GM18951 (cell line): ENCODE results near the gene FAM3D.

ENCODE experiments used
- POLR2A ChIP-seq: IDR thresholded peaks from 4 replicates; pipeline ENCODE4 v1.6.1; 2011; ENCODE audit warnings: mild to moderate bottlenecking; ENCODE audit not compliant: insufficient read length, insufficient read depth; ENCODE audit errors: extremely low read depth
- in situ Hi-C: fragments of 300-500 bp; cut with MboI; formaldehyde crosslinking; loops from one replicate; pipeline ENCODE4 v1.12.0; 2022; ENCODE audit warnings: low sequenced_read_pairs, mixed read lengths, inconsistent platforms; ENCODE audit not compliant: unreplicated experiment

The FAM3D gene

DNA sequence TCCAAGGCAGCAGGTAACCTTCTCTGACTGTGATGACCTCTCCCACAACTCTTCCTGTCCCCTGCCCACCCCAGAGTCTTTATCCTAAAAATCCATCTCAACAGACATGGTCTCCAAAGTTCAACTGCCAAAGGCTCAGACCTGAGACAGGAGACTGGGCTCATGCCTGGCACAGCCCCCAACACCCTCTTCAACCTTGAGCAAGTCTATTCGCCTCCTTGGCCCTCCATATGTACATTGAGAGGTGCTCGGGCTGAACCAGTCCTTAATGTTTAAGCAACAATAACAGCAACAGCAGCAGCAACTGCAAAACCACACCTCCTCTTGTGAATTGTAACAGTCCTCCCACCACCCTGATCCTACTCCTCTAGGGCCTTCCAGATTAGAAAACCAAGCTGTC, 9.9 kb downstream of the FAM3D start:
- TF ChIP-seq POLR2A = no peak

DNA sequence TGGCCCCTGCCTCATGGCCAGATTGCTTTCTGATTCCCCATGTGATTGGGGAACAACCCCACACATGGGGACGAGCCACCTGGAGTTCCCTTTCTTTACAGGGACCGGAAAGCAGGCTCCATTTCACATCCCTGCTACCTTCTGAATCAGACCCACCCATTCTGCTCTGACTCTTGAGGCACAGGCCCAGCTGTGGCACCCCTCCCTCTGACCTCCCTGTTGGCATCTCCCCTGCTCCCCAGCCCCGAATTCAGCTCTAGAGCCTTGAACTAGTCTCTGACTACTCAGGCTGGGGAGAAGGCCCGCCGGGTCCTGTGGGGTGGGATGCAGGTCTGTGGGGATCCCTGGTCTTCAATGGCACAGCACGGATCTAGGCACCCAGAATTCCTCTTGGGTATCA, 12.1 kb downstream of the FAM3D start:
- in situ Hi-C loops = no loop called here
- TF ChIP-seq POLR2A = no peak

More for the DNA sequence above, 9.9 kb downstream of the FAM3D start:
- in situ Hi-C loops = no loop called here

DNA sequence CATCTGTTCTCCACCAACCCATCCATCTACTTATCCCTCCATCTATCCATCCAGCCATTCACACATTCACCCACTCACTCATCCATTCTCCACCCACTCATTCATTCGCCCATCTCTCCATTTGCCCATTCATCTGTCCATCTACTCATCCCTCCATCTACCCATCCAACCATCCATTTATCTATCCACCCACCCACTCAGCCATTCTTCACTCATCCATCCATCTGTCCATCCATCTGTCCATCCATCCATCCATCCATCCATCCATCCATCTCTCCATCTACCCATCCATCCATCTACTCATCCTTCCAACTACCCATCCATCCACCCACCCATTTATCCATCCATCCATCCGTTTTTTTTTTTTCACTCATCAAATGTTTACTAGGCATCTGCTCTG, 13.9 kb downstream of the FAM3D start:
- TF ChIP-seq POLR2A = no peak
- in situ Hi-C loops = no loop called here

DNA sequence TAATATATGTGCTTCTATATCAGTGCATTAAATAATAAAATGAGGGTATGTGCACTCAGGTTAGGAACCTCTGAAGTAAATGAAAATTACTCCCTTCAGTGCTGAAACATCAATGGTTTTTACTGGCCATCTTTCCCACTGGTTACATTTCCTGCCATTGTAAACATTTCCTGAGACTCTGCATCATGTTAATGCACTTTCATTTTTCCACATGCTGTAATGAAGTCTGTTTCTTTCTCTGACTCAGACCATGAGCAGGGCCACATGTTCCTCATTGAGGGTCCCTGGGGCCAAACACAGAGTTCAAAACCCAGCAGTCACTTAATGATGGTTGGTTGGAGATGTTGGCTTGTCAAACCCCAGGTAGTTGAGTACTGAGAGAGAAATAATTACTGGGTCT, 15.3 kb downstream of the FAM3D start:
- in situ Hi-C loops = no loop called here
- TF ChIP-seq POLR2A = no peak

DNA sequence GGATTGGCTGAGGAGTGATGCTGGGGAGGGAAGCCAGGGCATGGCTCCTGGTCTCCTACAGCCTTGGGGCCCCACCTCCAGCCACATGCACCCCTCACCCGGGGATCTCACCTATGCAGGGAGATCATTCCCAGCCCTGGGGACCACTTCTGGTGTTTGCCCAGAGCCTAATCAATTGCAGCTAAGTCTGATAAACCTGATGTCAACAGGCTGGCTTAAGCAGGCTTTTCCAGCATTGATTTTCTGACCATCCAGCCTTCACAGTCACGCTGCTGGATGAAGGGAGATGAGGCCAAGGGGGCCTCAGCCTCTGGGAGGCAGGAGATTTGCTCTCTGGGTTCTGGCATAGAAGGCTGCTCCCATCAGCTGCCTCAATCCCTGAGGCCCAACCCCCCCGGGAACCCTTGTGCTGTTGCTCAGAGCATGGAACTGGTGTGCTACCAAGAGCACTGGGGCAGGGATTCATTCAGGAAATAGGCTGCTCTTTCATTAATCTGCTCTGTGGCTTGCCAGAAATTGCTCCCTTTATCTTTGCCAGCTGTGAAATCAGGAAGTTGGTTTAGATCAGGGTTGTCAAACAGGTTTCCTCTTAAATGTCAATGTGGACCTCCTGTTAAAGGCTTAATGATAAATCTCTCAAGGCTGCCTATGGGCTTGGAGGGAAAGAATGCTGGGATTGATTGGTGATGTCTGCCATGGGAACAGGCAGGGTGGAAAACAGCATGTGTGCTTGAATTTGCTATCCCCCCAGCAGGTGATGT, 19.0 kb downstream of the FAM3D start:
- TF ChIP-seq POLR2A = no peak
- in situ Hi-C loops = loop anchor here (25.0 kb wide), 1 partner anchor 415 kb away; the partner anchor contains the start of gene CFAP20DC

DNA sequence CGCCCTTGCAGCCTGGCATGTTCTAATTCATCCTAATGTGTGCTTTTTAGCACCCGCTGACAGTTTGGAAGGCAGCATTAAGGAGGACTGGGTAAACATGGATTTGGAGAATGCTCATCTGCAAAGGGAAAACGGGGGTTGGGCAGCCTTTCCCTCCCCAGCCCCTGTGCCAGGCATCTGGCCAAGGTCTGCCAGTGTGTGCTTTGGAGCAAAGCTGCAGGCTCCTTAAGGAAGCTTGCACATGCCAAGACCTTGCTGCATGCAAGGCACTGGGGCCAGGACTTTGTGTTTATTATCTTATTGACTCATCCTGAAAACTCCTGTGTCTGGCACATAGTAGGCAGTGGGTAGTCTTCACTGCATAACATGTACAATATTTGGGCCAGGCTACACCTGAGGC, 20.1 kb downstream of the FAM3D start:
- in situ Hi-C loops = loop anchor here (25.0 kb wide), 1 partner anchor 416 kb away; the partner anchor contains the start of gene CFAP20DC
- no peak for TF ChIP-seq POLR2A

DNA sequence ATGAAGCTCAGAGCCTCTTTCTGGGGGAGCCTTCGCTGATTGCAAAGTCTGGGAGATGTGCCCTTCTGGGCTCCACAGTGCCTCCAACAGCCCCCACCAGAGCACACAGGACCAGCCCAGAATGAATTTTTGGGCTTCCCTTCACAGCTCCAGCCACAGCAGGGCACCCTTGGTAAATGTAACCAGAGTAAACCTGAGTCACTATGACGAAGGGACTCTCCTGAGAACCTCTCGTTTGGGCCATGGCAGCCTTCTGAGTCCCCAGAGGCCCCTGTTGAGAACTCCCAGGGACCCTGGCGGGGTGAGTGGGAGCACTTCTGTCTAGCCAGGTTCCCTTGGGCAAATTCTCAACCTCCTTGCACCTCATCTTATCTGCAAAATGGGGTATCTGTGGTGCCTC, 20.8 kb downstream of the FAM3D start:
- TF ChIP-seq POLR2A = no peak
- in situ Hi-C loops = loop anchor here (25.0 kb wide), 1 partner anchor 417 kb away; the partner anchor contains the start of gene CFAP20DC

DNA sequence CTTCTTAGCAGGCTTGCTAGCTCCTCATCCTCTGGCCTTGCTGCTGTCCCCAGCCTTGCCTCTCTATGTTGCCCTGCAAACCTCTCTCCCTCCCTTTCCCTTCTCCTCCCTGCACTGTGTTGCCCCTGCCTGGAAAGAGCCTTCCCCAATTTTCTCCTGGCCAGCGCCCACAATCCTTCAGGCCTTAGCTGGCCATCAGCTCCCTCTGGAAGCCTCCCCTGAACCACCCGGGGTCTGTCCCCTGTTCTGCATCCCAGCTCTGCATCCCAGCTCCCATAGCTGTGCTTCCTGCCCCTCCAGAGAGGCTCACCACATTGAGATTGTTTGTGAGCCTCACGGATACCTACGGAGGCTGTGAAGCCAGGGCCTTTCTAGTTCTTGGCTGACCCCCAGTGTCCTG, 23.7 kb downstream of the FAM3D start:
- in situ Hi-C loops = loop anchor here (25.0 kb wide), 1 partner anchor 419 kb away; the partner anchor contains the start of gene CFAP20DC
- no peak for TF ChIP-seq POLR2A

DNA sequence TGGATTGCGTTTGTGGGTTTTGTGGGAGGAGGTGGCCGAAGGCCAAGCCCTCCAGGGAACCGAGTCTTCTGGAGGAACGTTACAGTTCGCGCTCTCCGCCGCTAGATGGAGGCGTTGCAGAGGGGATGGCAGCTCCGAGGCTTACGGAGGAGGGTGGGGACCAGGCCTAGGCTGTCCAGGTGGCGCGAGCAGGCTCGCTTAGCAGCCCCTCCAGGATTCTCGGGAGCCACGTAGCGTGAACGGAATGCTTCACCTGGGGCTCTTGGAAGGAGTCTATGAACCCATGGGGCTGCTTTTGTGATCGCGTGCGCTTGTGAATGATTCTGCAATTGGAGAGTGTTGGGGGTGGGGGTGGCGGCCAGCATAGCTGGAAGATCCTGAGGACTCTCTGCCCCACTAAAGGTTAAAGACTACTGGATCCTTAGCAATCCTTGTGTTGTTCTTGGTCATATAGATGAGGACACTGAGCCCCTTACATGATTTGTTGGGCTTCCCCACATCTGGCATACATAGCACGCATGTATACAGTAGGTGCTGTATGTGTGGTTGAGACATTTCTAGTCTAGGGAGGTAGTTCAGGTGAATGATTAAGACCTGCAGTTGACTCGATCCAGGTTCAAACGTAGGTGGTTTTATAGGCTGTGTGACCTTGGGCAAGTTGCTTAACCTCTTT, 25.7 kb downstream of the FAM3D start:
- no peak for TF ChIP-seq POLR2A
- in situ Hi-C loops = loop anchor here (25.0 kb wide), 1 partner anchor 421 kb away; the partner anchor contains the start of gene CFAP20DC

DNA sequence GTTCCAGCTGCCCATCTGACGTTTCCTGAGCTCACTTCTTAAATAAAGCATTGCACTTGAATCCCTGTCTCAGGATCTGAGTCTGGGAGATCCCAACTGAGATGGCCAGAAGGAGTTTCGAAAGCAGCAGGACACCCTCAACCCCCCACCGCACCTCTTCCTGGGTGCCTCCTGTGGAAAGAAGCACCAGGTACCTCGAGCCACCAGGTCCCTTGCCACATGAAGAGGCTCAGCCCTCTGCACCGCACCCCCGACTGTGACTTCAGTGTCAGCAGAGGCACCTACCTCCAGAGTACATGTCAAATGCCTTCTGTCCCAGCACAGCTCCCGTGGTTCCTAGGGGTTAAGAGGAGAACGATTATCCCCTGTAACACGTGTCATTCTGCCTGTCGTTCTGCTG, 26.7 kb downstream of the FAM3D start:
- in situ Hi-C loops = loop anchor here (25.0 kb wide), 1 partner anchor 422 kb away; the partner anchor contains the start of gene CFAP20DC
- TF ChIP-seq POLR2A = no peak

DNA sequence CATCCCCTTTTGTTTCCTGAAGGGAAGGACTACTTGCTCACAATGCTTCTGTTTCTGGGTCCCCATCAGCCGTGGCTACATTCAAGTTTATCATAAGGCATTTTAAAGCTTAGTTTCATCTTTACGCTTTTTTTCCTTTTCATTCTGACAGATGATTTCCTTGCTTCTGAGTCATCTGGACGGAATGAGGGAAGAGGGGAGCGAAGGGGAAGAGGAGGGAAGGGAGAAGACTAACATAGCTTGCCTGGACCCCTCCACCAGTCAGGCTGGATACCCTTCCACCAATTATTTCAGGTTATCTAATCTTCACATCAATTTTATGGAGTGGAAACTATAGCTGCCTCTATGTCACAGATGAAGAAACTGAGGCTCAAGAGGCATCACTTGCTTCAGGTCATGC, 27.6 kb downstream of the FAM3D start:
- in situ Hi-C loops = loop anchor here (25.0 kb wide), 1 partner anchor 423 kb away; the partner anchor contains the start of gene CFAP20DC
- TF ChIP-seq POLR2A = no peak

DNA sequence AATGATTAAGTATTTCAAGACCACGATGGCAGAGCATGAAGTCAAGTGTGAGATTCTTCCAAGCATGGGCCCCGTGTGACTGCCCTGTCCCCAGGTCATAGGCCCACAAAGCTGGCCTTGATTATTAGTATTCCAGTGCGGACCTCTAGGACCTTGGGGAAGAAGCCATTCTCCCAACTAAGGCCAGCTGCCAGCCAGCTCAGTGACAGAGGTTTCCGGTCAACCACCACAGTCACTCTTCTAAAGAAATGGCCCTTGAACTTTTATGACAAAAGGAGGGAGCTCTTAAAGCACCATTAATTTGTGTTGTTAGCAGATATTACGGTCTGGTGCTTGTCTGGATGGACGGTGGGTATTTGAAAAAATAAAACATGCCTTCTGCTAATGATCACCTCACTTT, 28.0 kb downstream of the FAM3D start:
- TF ChIP-seq POLR2A = no peak
- in situ Hi-C loops = loop anchor here (25.0 kb wide), 1 partner anchor 424 kb away; the partner anchor contains the start of gene CFAP20DC

DNA sequence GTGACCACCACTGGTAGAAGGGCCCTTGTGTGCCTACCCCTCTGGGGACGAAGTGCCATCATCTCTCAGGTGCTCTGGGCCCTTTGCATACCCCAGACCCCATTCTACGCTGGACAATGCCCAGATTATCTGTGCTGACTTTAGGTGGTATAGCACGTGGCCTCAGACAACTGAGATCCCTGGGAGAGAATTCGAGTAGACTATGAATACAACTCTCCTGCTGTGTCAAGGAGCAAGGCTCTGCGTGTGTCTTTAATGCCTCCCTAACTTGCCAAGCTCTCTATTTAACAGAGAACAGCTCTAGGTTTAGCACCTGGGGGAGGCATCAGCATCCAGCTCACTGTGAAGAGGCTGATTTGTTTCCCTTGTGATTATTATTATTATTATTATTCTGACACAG, 29.1 kb downstream of the FAM3D start:
- in situ Hi-C loops = loop anchor here (25.0 kb wide), 1 partner anchor 425 kb away; the partner anchor contains the start of gene CFAP20DC
- TF ChIP-seq POLR2A = no peak

DNA sequence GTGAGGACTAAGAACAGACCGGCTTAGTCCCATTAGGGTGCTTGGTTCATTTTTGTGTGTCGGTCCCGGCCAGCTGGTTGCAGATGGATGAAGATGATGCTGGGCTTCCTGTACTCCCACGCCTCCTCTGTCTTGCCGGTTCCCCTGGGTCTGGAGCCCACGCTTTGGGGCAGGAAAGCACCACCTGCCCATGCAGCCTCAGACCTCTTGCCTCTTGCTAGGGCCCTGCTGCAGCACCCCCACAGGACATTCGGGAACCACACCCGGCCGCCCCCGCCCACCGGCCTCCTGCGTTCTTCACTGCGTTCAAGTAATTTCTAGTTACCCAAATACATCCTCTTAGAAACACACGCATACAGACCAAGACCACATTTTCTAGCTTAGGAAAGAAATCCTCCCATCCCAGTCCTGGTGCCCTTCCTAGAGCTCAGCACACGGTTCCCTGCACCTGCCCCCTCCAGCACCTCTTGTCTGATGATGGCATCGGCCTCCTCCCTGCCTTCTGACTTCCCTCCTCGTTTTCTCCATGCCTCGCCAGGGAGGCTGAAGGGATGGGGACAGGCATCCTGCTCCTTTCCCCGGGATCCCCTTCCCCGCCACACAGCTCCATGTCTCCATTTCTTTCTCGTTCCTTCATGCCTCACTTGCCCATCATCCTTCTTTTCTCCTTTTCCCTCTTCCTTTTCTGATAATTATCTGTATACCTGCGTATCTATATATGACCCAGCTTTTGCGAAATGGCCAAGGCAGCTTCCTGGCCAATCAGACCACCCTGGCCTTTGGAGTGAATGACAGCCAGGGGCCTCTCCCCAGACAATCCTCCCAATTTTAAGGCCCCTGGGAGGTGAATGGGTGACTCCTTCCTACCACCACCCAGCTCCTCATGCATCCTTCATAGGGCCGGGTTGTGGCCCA, 30.9 kb downstream of the FAM3D start:
- in situ Hi-C loops = loop anchor here (25.0 kb wide), 1 partner anchor 427 kb away; the partner anchor contains the start of gene CFAP20DC
- no peak for TF ChIP-seq POLR2A
